Pancreas (tissue), 10 donors: Measurements from ENCODE around the gene RPS6KA6. TPM values are rescaled to one million over a fixed set of nuclear protein-coding genes. Genes with fewer than 3 reads are reported as not detected.
A peak's percentile ranks its signal among the peaks of the same experiment; 100 is the strongest.

Experiments used
- ATAC-seq, 4 donors: fragments of 200-7000 bp; cut with Tn5 transposase; one replicate each; pipeline versions ENCODE4 v1.8.0 to v1.9.1; 2020; ENCODE audit warnings: mild to moderate bottlenecking in 4 of 4, moderate library complexity in 4 of 4
- DNase-seq, 6 donors: peaks; one replicate each; pipeline ENCODE4 v3.0.0-alpha.2; 2020
- FAIRE-seq: peaks from 2 replicates; lab custom pipeline; 2012; peaks lifted over from hg19 to GRCh38; lab: Jason Lieb, UNC
- H3K27ac ChIP-seq, 4 donors: fragments of 200-600 bp; sonication (generic); 1 replicate in 3 of 4; 2 replicates in 1 of 4; pipeline versions ENCODE4 v1.5.0 to v1.8.0; 2020
- H3K27me3 ChIP-seq, 4 donors: fragments of 200-600 bp; one replicate each; pipeline ENCODE4 v1.8.0; 2021
- H3K36me3 ChIP-seq, 3 donors: fragments of 200-600 bp; sonication (generic) in 1 of 3; one replicate each; pipeline versions ENCODE4 v1.5.0 to v1.8.0; 2020 to 2021
- H3K4me1 ChIP-seq, 3 donors: fragments of 200-600 bp; one replicate each; pipeline ENCODE4 v1.8.0; 2021
- H3K4me3 ChIP-seq, 4 donors: fragments of 200-600 bp; sonication (generic) in 2 of 4; one replicate each; pipeline versions ENCODE4 v1.5.0 to v1.8.0; 2020 to 2021
- H3K9me3 ChIP-seq, 4 donors: fragments of 200-600 bp; one replicate each; pipeline ENCODE4 v1.8.0; 2021
- WGBS, 2 donors: extraction: QIAGEN DNeasy Blood & Tissue Kit; methylation state at CpG; one replicate each; pipeline ENCODE4 v1.1.7; 2013; 5-methylcytosine and 5-hydroxymethylcytosine counted together
- intact Hi-C, 3 donors: fragments of 100-400 bp; cut with DNase I; formaldehyde crosslinking; loops; one replicate each; pipeline versions ENCODE4 v1.11.1 to v1.14.2; 2022
- polyA plus RNA-seq, 2 donors: library from polyadenylated mRNA; stranded (reverse); fragments of 200-250 nt; gene quantifications; one replicate each; pipeline ENCODE4 v1.2.3, GENCODE V29; 2013
- total RNA-seq, 6 donors: library from RNA; stranded (reverse); fragmentation: NEBNext Ultra II Directional in 4 of 6; extraction: Animal tissue kit (Norgen Biotek cat#: 25700) in 4 of 6; gene quantifications; one replicate each; pipeline versions ENCODE4 v1.2.1 to v1.2.4, GENCODE V29; 2021 to 2023
- TF ChIP-seq, protein P1 (sequence below), 4 donors: fragments of 200-600 bp; sonication (generic) in 3 of 4; IDR thresholded peaks; one replicate each; pipeline versions ENCODE4 v1.5.0 to v1.8.0; 2021; ENCODE audit warnings: antibody characterized with exemption in 4 of 4
- donor health status: healthy with polysubstance abuse.
- donor health status: DM: no; HTN: no; CAD: no; lungs with moderate emphysema.
- donor health status: DM: no; HTN: no; CAD: no.
- donor health status: control.
- donor health status: control.
- donor health status: Bipolar disorder and iron deficiency.
- donor health status: DM: yes; HTN: yes; CAD: no.
- donor health status: DM: no; HTN: no; CAD: no.
- donor health status: DM: no; HTN: no; CAD: no.
- donor health status: DM: yes; HTN: yes; CAD: no.

RPS6KA6 gene
- total and polyA plus RNA-seq, 8 donors: 0.46 to 3.5 (median 1.1) TPM

DNA sequence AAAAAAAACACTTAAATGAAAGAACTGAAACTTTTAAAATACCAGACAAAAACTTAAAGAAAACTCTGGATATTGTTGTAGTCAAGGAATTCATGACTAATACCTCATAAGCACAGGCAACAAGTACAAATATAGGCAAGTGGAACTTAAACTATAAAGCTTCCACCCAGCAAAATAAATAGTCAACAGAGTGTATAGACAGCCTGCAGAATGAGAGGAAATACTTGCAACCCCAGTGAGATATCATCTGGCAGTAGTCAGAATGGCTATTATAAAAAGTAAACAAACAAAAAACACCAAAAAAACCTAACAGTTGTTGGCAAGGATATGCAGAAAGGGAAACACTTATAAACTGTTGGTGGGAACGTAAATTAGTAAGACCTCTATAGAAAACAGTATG is 9.6 kb upstream of the RPS6KA6 start:
- H3K9me3 ChIP-seq: no peaks in the 10 kb centered on the region
- FAIRE-seq (no peak), DNase-seq (no peak), ATAC-seq (no peak)
- TF ChIP-seq, protein P1, sequence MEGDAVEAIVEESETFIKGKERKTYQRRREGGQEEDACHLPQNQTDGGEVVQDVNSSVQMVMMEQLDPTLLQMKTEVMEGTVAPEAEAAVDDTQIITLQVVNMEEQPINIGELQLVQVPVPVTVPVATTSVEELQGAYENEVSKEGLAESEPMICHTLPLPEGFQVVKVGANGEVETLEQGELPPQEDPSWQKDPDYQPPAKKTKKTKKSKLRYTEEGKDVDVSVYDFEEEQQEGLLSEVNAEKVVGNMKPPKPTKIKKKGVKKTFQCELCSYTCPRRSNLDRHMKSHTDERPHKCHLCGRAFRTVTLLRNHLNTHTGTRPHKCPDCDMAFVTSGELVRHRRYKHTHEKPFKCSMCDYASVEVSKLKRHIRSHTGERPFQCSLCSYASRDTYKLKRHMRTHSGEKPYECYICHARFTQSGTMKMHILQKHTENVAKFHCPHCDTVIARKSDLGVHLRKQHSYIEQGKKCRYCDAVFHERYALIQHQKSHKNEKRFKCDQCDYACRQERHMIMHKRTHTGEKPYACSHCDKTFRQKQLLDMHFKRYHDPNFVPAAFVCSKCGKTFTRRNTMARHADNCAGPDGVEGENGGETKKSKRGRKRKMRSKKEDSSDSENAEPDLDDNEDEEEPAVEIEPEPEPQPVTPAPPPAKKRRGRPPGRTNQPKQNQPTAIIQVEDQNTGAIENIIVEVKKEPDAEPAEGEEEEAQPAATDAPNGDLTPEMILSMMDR (IDR thresholded peaks at IDR 0.05): no peak
- no peak overlapping the region for H3K27ac ChIP-seq
- no peaks in the 10 kb centered on the region for H3K36me3 ChIP-seq
- H3K27me3 ChIP-seq: peaks cover 0 to 3% (median 0%) of the 10 kb centered on the region in 4 donors
- 48 to 57% methylated on average over 1 of the region's 1 CpG for WGBS, 2 donors
- H3K4me3 ChIP-seq: no peak overlapping the region
- intact Hi-C loops: no loop called here
- H3K4me1 ChIP-seq: no peaks in the 10 kb centered on the region

DNA sequence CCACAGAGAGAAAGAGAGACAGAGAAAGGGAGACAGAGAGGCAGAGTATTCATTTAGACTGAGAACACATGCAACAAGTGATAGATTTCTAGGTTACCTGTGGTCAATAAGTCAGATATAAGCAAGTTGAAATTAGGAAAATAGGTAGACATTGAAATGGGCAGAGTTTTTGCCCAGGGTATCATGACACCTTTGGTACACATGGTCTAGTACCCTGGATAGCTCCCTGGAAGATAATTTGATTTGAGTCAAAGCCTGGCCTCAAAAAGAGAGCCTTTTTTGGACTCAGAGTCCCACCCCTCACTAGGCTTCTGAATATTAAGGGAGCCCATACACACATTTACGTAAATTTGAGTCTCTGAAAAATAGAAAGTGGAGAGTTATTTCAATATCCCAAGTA is 4.0 kb upstream of the RPS6KA6 start:
- Histone ChIP-seq H3K36me3 (no peaks in the 10 kb centered on the region), H3K4me1 (no peaks in the 10 kb centered on the region), H3K4me3 (no peak overlapping the region), H3K27me3 (peaks cover 0 to 4% (median under 1%) of the 10 kb centered on the region in 4 donors), H3K9me3 (no peaks in the 10 kb centered on the region), H3K27ac (no peak overlapping the region)
- TF ChIP-seq, protein P1 (IDR thresholded peaks at IDR 0.05): no peak
- intact Hi-C loops: no loop called here
- no peak for DNase-seq
- FAIRE-seq: no peak
- 50 to 86% methylated on average over 1 of the region's 1 CpG for WGBS, 2 donors
- ATAC-seq: no peak

DNA sequence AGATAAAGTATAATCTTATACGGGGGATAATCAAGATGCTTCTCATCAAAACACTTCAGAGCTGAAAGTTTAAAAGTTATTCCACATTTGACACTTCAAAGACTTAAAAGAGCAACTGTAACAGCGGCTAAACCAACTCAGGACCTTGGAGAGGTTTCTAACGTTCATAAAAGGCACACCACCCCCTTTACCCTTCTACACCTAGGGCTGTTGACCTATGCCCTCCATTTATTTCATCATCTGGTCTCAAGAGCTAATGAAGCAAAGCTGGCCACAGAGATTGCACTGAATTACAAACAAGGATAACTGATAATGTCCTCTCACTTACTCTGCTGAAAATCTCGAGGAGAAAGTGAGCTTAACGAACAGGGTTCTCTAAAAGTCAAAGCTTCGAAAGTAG is 1.1 kb upstream of the RPS6KA6 start:
- ATAC-seq: no peak
- WGBS, 2 donors: 37 to 43% methylated on average over 6 of the region's 6 CpGs
- Histone ChIP-seq H3K4me1 (no peaks in the 10 kb centered on the region), H3K27me3 (peaks cover 0 to 7% (median 4%) of the 10 kb centered on the region in 4 donors), H3K4me3 (no peak overlapping the region), H3K9me3 (no peaks in the 10 kb centered on the region), H3K27ac (no peak overlapping the region), H3K36me3 (no peaks in the 10 kb centered on the region)
- no peak for FAIRE-seq
- no peak for DNase-seq
- intact Hi-C loops: loop anchor here in 1 of 3 donors (10.0 kb wide), 1 partner anchor 144 kb away; no protein-coding TSS in a partner anchor
- TF ChIP-seq, protein P1 (IDR thresholded peaks at IDR 0.05): no peak

DNA sequence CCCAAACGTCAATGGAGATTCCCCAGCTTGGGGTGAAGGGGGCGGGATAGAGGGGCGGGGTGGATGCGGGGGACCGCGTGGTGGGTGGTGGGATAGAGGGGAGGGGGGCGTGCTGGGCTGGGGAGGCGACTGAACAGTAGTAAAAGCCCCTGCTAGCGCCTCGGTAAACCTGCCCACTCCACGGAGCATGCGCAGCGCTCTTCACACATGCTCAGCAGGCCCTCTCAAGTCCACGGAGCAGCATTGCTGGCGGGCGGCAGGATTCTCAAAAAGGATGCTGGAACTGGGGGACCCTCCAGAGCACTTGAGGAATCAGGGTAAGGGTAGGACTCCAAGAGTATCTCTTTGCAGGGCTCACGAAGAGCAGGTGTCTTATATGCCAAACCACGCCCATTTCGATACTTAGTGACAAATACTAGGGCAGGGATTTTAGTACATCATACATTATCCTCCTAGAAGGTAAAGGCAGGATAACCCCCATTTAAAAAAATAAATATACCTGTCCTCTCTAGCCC is 378 bp upstream of the RPS6KA6 start:
- intact Hi-C loops: loop anchor here in 1 of 3 donors (10.0 kb wide), 1 partner anchor 144 kb away; no protein-coding TSS in a partner anchor
- H3K36me3 ChIP-seq: no peaks in the 10 kb centered on the region
- no peaks in the 10 kb centered on the region for H3K4me1 ChIP-seq
- H3K4me3 ChIP-seq: peak overlapping the region; percentile 23 to 50 (median 38)
- no peak for FAIRE-seq
- H3K27me3 ChIP-seq: peaks cover 0 to 7% (median 4%) of the 10 kb centered on the region in 4 donors
- peak; percentile 26 to 79 (median 44) for DNase-seq
- no peaks in the 10 kb centered on the region for H3K9me3 ChIP-seq
- H3K27ac ChIP-seq: no peak overlapping the region
- TF ChIP-seq, protein P1 (IDR thresholded peaks at IDR 0.05): no peak
- peak; percentile 72 to 84 (median 82) for ATAC-seq
- 2 to 19% methylated on average over 16 to 19 of the region's 19 CpGs for WGBS, 2 donors
